LNCAP (cell line): ENCODE results near the gene BCL2L1.

Source experiments
- TF ChIP-seq, protein P1 (sequence below): fragments of 450-650 bp; IDR thresholded peaks from 2 replicates; pipeline ENCODE4 v1.5.1; 2017; ENCODE audit warnings: mild to moderate bottlenecking

The BCL2L1 gene

DNA sequence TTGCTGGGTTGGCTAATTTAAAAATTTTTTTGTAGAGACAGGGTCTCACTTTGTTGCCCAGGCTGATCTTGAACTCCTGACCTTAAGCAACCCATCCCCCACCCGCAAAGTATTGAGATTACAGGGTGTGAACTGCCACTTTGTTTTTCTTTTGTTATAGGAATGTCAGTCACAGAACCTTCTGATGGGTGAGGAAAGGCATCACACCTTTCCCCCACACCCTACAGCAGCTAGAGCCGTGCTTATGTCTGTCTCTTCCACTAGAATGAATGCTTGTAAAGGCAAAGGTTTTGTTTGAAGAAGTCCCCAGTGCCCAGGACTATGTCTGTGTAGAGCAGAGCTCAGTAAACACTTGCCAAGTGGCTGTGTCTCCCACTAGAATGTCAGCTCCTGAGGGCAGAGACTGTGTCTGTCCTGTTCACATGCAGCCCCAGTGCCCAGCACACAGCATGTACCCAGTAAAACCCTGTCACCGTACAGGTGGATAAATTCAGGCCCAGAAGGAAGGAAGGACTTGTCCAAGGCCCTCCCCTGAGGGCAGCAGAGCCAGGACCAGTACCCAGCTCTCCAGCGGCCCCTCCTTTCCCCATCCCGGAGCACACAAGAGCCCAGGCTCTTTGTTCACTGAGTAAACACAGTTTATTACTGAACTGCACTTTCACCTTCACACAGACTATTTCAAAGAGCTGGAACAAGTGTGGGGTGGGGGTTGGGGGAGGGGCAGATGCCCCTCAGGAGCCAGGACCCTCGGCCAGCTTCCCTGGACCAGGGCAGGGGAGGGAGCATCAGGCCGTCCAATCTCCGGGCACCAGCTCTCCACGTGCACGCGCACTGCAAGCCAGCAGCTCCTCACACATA lies 58.6 kb downstream of the BCL2L1 start:
- TF ChIP-seq, protein P1, sequence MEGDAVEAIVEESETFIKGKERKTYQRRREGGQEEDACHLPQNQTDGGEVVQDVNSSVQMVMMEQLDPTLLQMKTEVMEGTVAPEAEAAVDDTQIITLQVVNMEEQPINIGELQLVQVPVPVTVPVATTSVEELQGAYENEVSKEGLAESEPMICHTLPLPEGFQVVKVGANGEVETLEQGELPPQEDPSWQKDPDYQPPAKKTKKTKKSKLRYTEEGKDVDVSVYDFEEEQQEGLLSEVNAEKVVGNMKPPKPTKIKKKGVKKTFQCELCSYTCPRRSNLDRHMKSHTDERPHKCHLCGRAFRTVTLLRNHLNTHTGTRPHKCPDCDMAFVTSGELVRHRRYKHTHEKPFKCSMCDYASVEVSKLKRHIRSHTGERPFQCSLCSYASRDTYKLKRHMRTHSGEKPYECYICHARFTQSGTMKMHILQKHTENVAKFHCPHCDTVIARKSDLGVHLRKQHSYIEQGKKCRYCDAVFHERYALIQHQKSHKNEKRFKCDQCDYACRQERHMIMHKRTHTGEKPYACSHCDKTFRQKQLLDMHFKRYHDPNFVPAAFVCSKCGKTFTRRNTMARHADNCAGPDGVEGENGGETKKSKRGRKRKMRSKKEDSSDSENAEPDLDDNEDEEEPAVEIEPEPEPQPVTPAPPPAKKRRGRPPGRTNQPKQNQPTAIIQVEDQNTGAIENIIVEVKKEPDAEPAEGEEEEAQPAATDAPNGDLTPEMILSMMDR = no peak

DNA sequence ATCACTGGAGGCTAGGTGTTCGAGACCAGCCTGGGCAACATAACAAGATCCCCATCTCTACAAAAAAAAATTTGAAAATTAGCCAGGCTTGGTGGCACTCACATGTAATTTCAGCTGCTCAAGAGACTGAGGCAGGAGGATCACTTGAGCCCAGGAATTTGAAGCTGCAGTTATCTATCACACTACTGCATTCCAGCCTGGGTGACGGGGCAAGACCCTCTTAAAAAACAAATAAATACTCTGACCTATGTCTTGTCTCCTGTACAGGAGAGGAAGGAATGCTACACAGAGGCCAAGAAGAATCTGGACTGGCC lies 59.2 kb downstream of the BCL2L1 start:
- TF ChIP-seq, protein P1 = no peak

DNA sequence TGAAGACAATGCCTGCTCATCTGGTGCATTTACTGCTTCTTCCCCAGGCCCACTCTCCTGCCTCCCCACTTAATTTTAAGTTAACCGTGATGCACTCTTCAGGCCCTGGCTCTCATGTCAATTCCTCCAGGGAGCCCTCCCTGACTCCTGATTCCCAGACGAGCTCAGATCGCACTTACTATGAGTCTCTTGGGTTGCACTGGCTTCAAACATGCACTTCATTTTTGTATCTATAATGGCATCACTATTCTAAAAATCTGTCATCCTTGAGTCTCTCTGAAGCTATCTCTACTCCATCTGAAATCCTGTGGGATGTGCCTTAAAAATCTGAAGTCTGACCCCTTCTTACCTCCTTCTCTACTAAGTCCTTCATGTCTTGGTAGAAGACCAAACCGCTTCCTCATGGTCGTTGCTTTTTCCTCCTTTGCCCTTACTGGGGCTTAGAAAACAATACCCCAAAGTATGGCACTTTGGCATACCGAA lies 60.3 kb downstream of the BCL2L1 start:
- TF ChIP-seq, protein P1 = no peak

DNA sequence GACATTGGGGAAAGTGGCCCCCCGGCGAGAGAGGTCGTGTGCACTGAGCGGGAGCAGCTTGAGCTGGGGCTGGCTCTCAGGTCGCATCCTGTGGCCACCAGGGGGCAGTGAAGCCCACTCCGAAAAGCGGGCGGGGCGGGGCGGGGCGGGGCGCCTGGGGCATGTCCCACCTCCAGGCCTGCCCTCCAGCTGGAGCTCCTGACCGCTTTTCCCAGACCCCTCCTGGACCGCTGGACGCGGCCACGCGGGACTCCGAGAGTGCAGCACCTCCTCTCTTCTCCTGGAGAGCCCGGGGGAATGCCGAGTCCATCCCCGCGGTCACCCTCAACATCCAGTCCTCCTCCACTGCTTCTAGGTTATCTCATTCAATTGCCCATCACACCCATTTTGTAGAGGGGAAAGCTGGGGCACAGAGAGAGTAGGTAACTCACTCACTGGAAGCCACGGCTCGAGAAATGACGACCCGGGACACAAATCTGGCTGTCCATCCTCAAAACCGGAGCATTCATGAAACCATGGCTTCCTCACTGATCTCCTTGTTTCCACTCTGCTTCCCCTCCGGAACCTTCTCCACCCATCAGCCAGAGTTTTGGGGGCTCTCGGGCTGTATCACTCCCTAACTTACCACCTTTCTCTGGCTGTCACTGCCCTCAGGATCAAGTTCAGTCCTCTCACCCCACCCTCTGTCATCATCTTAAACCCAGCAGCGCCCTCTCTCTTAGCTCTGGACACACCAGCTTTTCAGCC lies 60.9 kb downstream of the BCL2L1 start:
- TF ChIP-seq, protein P1 = peak; percentile 71

DNA sequence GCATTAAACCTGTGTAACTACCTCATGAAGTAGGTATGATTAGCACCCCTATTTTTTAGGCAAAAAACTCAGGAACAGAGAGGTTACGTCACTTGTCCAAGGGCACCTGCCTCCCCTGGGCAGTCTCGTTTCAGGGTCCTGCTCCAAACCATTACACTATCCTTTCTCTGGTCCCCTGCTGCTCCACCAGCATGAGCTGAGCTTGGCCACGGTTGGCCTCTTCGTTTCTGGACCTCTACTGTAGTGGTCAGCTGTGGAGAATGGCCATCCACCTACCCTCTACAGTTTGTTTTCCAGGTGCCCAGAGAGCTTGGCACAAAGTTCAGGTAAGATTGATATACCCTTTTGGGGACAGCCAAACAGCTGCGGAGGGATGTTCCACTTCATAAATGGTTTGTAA lies 68.1 kb downstream of the BCL2L1 start:
- TF ChIP-seq, protein P1 = no peak

DNA sequence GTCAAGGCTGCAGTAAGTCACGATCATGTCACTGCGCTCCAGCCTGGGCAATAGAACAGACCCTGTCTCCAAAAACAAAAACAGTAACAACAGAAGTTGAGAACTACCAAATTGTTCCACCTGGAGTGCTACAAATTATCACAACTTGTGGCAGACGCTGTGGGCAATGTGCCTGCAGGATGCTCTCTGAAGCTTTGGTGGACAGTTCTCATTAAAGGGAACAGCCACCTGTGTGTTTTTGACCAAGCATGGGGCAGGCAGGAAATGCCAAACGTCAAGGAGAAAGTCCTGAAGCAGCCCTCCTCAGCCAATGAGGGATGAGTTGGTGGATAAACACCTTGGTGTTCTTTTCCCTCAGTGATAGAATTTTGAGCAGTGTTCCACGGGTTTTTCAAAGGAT lies 69.1 kb downstream of the BCL2L1 start:
- TF ChIP-seq, protein P1 = no peak

DNA sequence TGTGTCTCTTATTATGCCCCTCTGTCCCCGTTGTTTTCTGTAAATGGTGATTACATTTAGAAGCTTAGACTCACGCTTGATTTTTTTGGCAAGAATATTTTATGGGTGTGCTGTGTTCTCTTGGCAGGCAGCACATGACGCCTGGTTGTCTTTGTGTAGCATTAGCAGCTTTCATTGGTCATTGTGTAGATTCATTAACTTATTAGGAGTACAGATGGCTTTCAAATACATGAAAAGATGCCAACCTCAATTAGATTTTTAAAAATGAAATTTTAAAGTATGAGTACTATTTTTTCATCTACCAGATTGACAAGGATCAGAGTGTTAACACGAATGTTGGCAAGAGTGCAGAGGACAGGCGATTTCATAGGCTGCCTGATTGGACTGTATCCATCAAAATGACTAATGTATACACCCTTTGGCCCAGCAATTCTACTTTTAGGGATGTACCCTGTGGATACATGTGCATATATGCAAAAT lies 69.7 kb downstream of the BCL2L1 start:
- TF ChIP-seq, protein P1 = no peak
